GM12801 (cell line): ENCODE results near the gene CRB1.

ENCODE experiments used
- TF ChIP-seq, protein P1 (sequence below): IDR thresholded peaks from one replicate; pipeline ENCODE4 v1.5.1; 2011; ENCODE audit warnings: control low read depth; ENCODE audit not compliant: insufficient read length; ENCODE audit errors: extremely low read depth

The CRB1 gene

DNA sequence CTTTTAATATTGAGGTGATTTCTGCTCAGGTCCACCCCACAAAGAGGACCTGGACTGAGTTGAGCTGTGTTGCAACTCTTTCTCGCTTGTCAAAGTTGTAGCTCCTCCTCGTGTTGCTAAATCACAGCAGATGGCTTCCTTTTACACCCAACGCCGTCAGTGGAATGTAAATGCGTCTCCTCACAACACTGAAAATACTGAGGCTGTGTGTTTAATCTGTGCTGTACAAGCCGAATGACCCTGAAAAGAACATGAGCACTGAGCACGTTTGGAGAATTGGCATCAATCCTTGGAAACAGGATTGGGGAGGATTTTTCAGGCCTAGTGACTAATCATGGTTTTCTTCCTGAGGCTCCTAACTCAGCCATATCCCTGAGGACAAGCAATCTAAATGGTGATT lies 196.0 kb downstream of the CRB1 start:
- TF ChIP-seq, protein P1, sequence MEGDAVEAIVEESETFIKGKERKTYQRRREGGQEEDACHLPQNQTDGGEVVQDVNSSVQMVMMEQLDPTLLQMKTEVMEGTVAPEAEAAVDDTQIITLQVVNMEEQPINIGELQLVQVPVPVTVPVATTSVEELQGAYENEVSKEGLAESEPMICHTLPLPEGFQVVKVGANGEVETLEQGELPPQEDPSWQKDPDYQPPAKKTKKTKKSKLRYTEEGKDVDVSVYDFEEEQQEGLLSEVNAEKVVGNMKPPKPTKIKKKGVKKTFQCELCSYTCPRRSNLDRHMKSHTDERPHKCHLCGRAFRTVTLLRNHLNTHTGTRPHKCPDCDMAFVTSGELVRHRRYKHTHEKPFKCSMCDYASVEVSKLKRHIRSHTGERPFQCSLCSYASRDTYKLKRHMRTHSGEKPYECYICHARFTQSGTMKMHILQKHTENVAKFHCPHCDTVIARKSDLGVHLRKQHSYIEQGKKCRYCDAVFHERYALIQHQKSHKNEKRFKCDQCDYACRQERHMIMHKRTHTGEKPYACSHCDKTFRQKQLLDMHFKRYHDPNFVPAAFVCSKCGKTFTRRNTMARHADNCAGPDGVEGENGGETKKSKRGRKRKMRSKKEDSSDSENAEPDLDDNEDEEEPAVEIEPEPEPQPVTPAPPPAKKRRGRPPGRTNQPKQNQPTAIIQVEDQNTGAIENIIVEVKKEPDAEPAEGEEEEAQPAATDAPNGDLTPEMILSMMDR = no peak

DNA sequence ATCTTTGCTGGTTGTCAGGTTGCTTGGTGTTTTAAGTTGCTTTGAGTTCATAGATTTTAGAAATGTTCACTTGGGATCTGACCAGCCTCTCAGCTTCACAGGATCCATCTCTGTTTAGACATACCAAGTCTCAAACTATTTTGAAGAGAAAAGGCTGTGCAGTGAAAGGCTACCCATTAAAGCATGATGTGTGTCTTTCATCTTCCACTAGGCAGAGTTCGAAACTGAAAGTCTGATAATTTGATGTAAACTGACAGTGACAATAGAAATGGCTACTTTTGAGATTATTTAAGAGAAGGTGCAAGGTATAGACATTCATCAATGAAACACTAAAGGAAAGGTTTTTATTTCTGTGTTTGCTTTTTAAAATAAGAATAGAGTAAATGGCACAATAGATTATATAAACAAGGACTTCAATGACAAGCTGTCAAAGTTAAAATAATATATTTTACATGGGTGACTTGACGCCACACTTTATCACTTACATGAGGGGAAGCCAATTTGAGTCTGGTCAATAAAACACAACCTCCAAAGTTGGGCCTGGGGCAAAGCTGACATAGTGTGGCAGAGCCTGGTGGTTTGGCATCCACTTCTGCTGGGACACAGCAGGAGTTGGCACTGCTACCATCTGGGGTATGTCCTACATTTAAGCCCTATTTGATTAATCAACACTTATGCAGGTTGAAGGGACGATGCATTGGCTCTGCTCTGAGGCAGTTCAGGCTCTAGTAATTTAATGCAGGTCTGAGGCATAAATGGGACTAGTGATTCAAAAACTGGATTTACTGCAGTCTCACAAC lies 197.7 kb downstream of the CRB1 start:
- TF ChIP-seq, protein P1 = no peak

DNA sequence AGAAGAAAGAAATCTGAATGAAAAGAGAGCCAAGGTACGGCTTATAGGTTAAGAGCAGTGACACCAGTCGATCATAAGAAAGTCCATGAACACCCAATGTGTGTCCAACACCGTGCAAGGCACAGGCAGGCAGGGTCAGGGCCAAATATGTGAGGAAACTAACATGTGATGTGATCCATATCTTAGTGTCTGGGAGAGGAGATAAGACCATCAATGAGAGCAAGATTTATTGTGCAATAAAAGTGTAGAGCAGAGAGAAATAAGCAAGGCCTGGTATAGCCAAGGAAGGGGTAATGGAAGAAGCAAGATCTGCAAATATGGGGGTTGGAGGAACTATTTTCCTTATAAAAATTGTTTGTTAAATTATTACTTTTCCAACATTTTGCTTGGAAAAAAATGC lies 198.8 kb downstream of the CRB1 start:
- TF ChIP-seq, protein P1 = no peak

- TF ChIP-seq, protein P1 = no peak
Measured at GRCh38 chr1:197467881-197468280, 199.8 kb downstream of the CRB1 start.

GRCh38 chr1:197468543-197469175 lies 200.6 kb downstream of the CRB1 start:
- TF ChIP-seq, protein P1 = no peak

- TF ChIP-seq, protein P1 = no peak
Measured at GRCh38 chr1:197469620-197470210, 201.7 kb downstream of the CRB1 start.

- TF ChIP-seq, protein P1 = no peak
Measured at GRCh38 chr1:197470330-197470729, 202.3 kb downstream of the CRB1 start.
